ENCODE data around the gene SNX9. TPM values are rescaled to one million over a fixed set of nuclear protein-coding genes. Genes with fewer than 3 reads are reported as not detected.

Gene SNX9
- total and polyA plus RNA-seq, 2 of the 8 experiments (the other 6 are each of a cell fraction or from before 2014, with no cell fraction given): 11.8 to 23.2 TPM

DNA sequence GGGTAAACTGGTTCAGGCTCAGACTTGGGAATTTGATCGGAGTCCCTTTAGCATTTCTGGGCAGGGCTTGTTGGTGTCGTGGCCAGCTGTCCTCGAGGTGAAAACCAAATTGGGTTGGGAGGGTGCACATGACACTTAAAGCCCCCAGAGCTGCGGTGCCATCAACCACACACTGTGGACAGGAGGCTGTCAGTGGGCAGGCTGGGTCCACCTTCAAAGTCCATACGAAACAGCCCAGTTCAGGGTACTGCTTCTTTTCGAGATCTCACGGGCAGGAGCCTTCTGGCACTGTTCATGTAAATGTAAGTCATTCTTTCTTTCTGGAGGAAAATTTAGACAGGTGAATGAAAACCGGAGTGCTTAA is 165.6 kb downstream of the SNX9 start:
- ChIA-PET CTCF (ENCODE audit: partially characterized antibody) (interaction anchor here (1.2 kb wide), 1 partner anchor 232 kb away, joined by 4 read pairs; no protein-coding TSS in a partner anchor), POLR2A (ENCODE audit: partially characterized antibody) (interaction anchor here (2.3 kb wide), 1 partner anchor 8 kb away, joined by 12 read pairs; the partner anchor contains the start of gene SYNJ2)
- Histone ChIP-seq H2BK12ac (ENCODE audit: low read depth, low read length) (no peak overlapping the region), H3K36me3 (ENCODE audit: control insufficient read depth in 2 of 4, insufficient read depth in 4 of 4, low read length in 3 of 4) (no peaks in the 10 kb centered on the region), H3K18ac (ENCODE audit: extremely low read depth, low read length) (no peak overlapping the region), H3K9me3 (ENCODE audit: insufficient read depth in 2 of 2, low read depth in 1 of 2, low read length in 1 of 2) (no peaks in the 10 kb centered on the region), H3K4me2 (ENCODE audit: insufficient read depth in 1 of 2, low read depth in 2 of 2, low read length in 2 of 2) (no peak overlapping the region), H4K20me1 (replicated peaks in 1 of 2; ENCODE audit: control insufficient read depth in 1 of 2, insufficient read depth in 2 of 2, low read length in 2 of 2) (no peaks in the 10 kb centered on the region), H4K5ac (ENCODE audit: insufficient read length, low read depth, low read length) (no peak overlapping the region), H3K56ac (replicated peaks; ENCODE audit: insufficient read length, low read depth, low read length) (no peak overlapping the region), H2BK120ac (replicated peaks; ENCODE audit: low read depth, low read length) (no peak overlapping the region), H3K23ac (ENCODE audit: insufficient read length) (no peak overlapping the region), H2BK15ac (ENCODE audit: low read length) (no peak overlapping the region), H3K27me3 (replicated peaks in 1 of 4; ENCODE audit: control insufficient read depth in 3 of 4, extremely low read depth in 1 of 4, insufficient read depth in 3 of 4, low read length in 3 of 4) (no peaks in the 10 kb centered on the region), H2AFZ (ENCODE audit: low read length) (no peak overlapping the region), H3K79me2 (ENCODE audit: control insufficient read depth in 1 of 2, insufficient read depth in 2 of 2, low read length in 2 of 2) (peaks cover 0 to 41% of the 10 kb centered on the region in 2 experiments; a peak in 2 of 4 replicates), H4K91ac (replicated peaks; ENCODE audit: insufficient read length, low read length) (no peak overlapping the region), H3K9ac (replicated peaks in 1 of 4; ENCODE audit: extremely low read depth in 1 of 4, low read depth in 3 of 4, low read length in 3 of 4) (no peak overlapping the region), H3K4ac (replicated peaks; ENCODE audit: insufficient read length, low read depth, low read length) (no peak overlapping the region), H3K14ac (ENCODE audit: insufficient read length) (no peak overlapping the region), H3K4me1 (replicated peaks in 1 of 4; ENCODE audit: control insufficient read depth in 3 of 4, insufficient read depth in 4 of 4, low read length in 3 of 4) (peaks cover 11 to 28% (median 20%) of the 10 kb centered on the region in 4 experiments), H3K27ac (ENCODE audit: low read depth, low read length) (no peak overlapping the region), H3K23me2 (ENCODE audit: low read depth, low read length) (no peaks in the 10 kb centered on the region), H2AK5ac (ENCODE audit: low read depth, low read length) (peak overlapping the region; percentile 77; the same call in 1 of the 2 replicates), H4K8ac (ENCODE audit: extremely low read depth, insufficient read depth, low read length) (no peak overlapping the region), H2BK20ac (ENCODE audit: low read length) (no peak overlapping the region), H2BK5ac (ENCODE audit: low read depth, low read length) (no peak overlapping the region), H3K4me3 (ENCODE audit: extremely low read depth in 1 of 4, insufficient read depth in 2 of 4, low read depth in 3 of 4, low read length in 4 of 4) (no peak overlapping the region), H3K79me1 (ENCODE audit: low read depth, low read length) (peaks cover 3% of the 10 kb centered on the region)
- DNase-seq (ENCODE audit: low read depth in 1 of 2, low spot score in 2 of 2) (no peak), FAIRE-seq (no peak)
- TF ChIP-seq CBX5 (IDR thresholded peaks at IDR 0.05; ENCODE audit: low read depth, low read length) (no peak), SRF (IDR thresholded peaks at IDR 0.05; ENCODE audit: low read depth, low read length) (no peak)
- TF ChIP-seq, protein P1, sequence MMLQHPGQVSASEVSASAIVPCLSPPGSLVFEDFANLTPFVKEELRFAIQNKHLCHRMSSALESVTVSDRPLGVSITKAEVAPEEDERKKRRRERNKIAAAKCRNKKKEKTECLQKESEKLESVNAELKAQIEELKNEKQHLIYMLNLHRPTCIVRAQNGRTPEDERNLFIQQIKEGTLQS (IDR thresholded peaks at IDR 0.05; ENCODE audit: insufficient read depth, low read depth, low read length): no peak
- TF ChIP-seq, protein P2, sequence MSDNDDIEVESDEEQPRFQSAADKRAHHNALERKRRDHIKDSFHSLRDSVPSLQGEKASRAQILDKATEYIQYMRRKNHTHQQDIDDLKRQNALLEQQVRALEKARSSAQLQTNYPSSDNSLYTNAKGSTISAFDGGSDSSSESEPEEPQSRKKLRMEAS (IDR thresholded peaks at IDR 0.05): no peak
- 91% methylated on average over 8 of the region's 8 CpGs; no CpG with 5 or more reads in 1 of the 2 experiments for WGBS, 2 experiments (ENCODE audit: extremely low coverage in 1 of 2, insufficient coverage in 1 of 2, insufficient read length in 1 of 2, insufficient replicate concordance in 2 of 2, low coverage in 1 of 2, low lambda C conversion rate in 2 of 2, missing lambda C conversion rate in 1 of 2)

Data from H1 (cell line).